ENCODE measurements around the gene XXYLT1.
"Not testable (repeated sequence)": the region's sequence is repeated elsewhere in the genome, so short reads cannot be mapped to it uniquely, and the experiment has no call there.

Gene XXYLT1

GRCh38 chr3:195057716-195058115 lies 213.2 kb downstream of the XXYLT1 start:
- DNase-seq = no peak

DNA sequence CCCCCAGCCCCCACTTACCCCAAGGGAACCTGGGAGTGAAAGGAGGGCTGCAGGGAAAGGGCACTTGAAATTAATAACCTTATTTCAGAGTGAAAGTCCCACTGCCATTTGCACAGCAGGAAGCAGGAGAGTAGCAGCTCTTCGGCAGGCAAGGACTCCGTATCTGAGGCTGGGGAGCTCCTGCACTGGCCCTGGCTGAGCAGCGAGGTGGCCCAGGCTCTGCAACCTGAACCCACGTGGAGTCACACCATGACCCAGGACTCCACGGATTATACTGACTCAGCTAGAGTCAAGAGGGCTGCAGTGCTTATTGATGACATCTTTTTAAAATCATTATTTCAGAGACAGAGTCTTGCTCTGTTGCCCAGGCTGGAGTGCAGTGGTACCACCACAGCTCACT lies 214.5 kb downstream of the XXYLT1 start:
- DNase-seq = no peak

- DNase-seq = no peak
Measured at GRCh38 chr3:195054311-195054710, 216.6 kb downstream of the XXYLT1 start.

DNA sequence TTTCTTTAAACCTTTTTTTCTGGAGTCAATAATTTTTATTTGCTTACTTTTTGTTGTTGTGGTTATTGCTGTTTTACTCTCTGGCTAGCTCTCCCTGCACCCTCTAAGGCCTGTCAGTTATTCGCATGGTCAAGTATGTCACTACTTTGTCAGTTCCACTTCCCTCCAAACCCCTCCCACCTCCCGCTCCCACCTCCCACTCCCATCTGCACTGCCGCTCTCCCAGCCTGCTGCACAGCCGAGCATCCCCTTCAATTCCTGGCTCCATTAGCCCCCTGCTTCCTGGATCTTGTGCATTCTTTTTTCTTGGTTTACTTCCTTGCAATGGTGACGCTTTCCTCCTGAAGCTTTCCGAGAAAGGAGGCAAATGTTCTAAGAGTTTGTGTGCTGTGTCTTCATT lies 218.0 kb downstream of the XXYLT1 start:
- DNase-seq = no peak

DNA sequence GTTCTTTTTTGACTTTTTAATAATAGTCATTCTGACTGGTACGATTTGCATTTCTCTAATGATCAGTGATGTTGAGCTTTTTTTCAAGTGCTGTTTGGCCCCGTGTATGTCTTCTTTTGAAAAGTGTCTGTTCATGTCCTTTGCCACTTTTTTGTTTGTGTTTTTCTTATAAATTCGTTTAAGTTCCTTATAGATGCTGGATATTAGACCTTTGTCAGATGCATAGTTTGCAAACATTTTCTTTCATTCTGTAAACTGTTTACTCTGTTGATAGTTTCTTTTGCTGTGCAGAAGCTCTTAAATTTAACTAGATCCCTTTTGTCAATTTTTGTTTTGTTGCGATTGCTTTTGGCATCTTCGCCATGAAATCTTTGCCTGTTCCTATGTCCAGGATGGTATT lies 220.7 kb downstream of the XXYLT1 start:
- DNase-seq = not testable (repeated sequence)

- no peak for DNase-seq
Measured at GRCh38 chr3:195048059-195048905, 222.7 kb downstream of the XXYLT1 start.

DNA sequence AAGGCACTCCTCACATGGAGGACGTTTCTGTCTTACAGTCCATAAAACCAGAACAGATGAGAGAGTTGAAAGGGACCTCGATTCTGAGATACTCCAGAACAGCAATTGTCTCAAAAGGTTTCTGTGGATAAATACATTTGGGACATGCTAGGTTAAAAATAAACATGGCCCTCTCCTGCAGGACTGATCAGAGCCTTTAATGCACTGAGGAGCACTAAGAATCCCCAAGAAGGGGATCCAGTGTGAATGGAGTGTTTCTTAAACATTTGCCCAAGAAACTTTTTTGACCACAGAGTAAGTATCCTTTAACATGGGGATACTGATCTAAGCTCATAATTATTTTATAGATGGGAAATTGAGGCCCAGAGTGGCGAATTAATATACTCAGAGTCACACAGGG lies 223.4 kb downstream of the XXYLT1 start:
- no peak for DNase-seq

- no peak for DNase-seq
Measured at GRCh38 chr3:195046441-195046840, 224.5 kb downstream of the XXYLT1 start.

DNA sequence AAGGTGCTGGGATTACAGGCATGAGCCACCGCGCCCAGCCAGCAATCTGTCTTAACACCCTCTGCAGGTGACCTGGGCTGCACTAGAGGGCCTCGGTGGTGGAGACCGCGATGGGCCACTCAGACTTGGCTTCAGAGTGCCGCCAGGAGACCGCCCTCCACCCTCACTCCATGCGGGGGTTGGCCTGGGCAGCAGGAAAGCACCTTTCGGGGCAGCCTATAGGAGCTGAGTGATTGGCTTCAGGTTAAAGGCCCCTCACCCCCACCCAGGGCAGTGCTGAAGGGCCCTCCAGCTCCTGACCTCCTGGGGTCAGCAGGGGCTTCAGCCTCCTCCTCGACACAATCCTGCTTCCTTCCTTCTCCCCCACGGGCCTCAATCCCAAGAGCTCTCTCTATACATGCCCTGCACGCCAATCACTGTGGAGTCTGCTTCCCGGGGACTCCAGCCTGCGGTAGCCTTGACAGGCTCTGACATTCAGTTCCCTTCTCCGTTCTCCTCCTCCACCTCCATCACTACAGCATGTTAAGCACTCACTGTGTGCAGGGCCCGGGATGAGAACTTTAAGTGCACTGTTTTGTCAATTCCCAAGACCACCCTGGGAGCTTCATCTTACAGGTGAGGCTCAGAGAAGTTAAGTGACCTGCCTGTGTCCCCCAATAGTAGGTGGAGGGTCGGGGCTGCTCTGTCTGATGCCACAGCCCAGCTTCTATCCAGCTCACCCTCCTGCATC lies 225.3 kb downstream of the XXYLT1 start:
- no peak for DNase-seq

DNA sequence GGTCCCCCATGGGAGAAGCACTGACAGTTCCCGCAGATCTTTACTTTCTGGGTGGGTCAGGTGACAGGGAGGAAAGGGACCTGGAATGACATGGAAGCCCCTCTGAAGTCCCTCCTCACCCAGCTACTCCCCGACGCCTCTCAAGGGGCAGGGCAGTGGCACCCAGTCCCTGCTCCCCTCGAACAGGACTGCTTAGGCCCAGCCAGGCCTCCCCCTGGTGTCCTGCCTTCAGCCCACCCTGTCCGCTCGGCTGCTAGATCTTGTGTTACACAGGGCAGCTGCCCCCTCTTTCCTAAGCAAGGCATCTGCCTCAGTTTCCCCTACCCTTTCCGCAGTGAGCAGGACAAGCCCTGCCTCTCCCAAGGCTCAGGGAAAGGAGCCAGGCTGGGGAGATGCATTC lies 226.5 kb downstream of the XXYLT1 start:
- no peak for DNase-seq

GRCh38 chr3:195043607-195044339 lies 227.2 kb downstream of the XXYLT1 start:
- no peak for DNase-seq

DNA sequence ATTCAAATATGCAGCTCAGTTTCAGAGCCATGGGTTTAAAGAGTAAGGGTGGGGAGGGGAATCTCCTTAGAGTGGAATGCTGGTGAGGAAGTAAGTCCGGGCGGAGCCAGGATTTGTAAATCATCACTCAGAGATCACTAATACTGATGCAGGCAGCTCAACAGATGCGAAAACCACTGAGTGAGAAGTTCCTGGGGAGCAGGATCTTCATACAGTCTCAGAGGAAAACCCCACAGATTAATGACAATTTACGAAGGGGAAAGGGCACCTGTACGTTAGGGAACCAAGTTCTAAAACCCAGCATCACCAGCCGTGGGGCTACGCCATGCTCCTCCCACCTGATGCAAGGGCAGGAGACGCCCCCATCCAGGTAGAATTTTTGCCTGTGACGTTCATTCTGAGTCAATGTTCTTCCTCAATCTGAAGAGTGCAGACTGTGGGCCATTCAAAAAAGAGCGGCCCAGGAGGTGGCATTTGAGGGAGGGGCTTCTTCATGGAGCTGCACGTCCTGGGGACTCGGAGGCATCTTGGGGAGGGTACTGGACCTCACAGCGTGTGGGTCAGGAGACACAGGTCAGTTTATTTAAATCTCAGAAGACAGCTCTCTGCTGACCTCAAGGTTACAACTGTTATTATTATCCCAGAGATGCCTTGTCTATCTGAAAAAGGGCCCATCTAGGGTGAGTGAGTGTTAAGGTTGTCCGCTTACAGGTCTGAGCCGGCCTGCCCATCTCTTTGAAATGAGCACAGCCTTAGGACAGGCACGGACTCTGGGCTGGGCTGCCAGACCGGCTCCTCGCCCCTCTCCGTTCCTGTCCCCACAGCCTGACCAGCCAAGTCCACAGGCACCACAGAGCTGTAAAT lies 228.0 kb downstream of the XXYLT1 start:
- no peak for DNase-seq

- DNase-seq = no peak
Measured at GRCh38 chr3:195041871-195042742, 228.9 kb downstream of the XXYLT1 start.

- no peak for DNase-seq
Measured at GRCh38 chr3:195040773-195041520, 230.0 kb downstream of the XXYLT1 start.

- DNase-seq = no peak
Measured at GRCh38 chr3:195040094-195040493, 230.9 kb downstream of the XXYLT1 start.

GRCh38 chr3:195039180-195039843 lies 231.6 kb downstream of the XXYLT1 start:
- no peak for DNase-seq

- peak; percentile 76 for DNase-seq
Measured at GRCh38 chr3:195038161-195038560, 232.8 kb downstream of the XXYLT1 start.

GRCh38 chr3:195037586-195037985 lies 233.4 kb downstream of the XXYLT1 start:
- DNase-seq = not testable (repeated sequence)

- DNase-seq = no peak
Measured at GRCh38 chr3:195036974-195037373, 234.0 kb downstream of the XXYLT1 start.

DNA sequence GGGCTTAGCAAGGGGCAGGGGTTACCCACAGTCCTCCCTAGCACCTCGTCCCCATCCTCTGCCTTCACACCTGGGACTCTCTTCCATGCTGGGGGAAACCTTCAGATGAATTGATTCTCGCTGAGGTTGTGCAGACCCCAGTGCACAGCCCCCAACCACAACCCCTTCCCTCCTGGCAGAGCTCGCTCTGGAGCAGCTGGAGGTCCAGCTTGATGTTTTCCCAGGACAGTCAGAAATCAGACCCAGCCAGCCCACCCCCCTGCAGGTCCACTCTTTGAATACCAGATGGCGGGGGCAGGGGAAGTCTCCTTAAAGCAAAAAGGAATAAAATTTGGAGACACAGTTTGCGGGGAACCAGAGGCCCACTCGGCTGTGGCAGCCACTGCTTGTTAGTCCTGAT lies 234.4 kb downstream of the XXYLT1 start:
- no peak for DNase-seq
